AG04450 (cell line): ENCODE results near the gene MYOT. TPM values are rescaled to one million over a fixed set of nuclear protein-coding genes. Genes with fewer than 3 reads are reported as not detected.

Experiments
- CTCF ChIA-PET: fragments of 300-600, 350-600 bp; formaldehyde crosslinking; extraction: SDS; loops from one replicate; lab custom pipeline; 2022; ENCODE audit warnings: antibody characterized with exemption, inconsistent platforms; lab: Charles Lee
- POLR2A ChIA-PET: fragments of 350-600 bp; formaldehyde crosslinking; extraction: SDS; loops from one replicate; lab custom pipeline; 2021; ENCODE audit warnings: antibody characterized with exemption, inconsistent platforms; lab: Yijun Ruan, JAX
- DNase-seq: peaks from one replicate; pipeline ENCODE4 v3.0.0-alpha.2; 2011; ENCODE audit warnings: low read depth, low spot score
- H3K27ac ChIP-seq: one replicate; pipeline ENCODE4 v1.5.1; 2012; ENCODE audit warnings: low read depth, low read length, control low read depth
- H3K27me3 ChIP-seq: one replicate; pipeline ENCODE4 v1.6.0; 2012; ENCODE audit warnings: low read length; ENCODE audit not compliant: control insufficient read depth, insufficient read depth
- H3K4me3 ChIP-seq: 2 replicates; pipeline ENCODE4 v1.5.1; 2011; ENCODE audit warnings: mild to moderate bottlenecking, low read depth, low read length, control low read depth
- H3K9me3 ChIP-seq: 2 replicates; pipeline ENCODE4 v1.5.1; 2012; ENCODE audit warnings: low read length; ENCODE audit not compliant: control insufficient read depth, insufficient read depth
- CTCF ChIP-seq: IDR thresholded peaks from 2 replicates; pipeline ENCODE4 v1.5.1; 2011; ENCODE audit warnings: low read depth, low read length, control low read depth, inconsistent platforms
- polyA plus RNA-seq: library from polyadenylated mRNA; depleted of rRNA; stranded (reverse); fragments of >200 nt; gene quantifications from 2 replicates; pipeline ENCODE4 v1.2.3, GENCODE V29; 2011

Gene MYOT
- polyA plus RNA-seq, 1 experiment: not detected

- ChIA-PET POLR2A (no interaction called here), CTCF (no interaction called here)
- H3K4me3 ChIP-seq: no peak overlapping the region
- H3K27ac ChIP-seq: no peak overlapping the region
- no peak for TF ChIP-seq CTCF
- no peak for DNase-seq
- H3K9me3 ChIP-seq: no peaks in the 10 kb centered on the region
- peaks cover 2% of the 10 kb centered on the region for H3K27me3 ChIP-seq
Measured at GRCh38 chr5:137831526-137831925, 36.1 kb upstream of the MYOT start.

GRCh38 chr5:137832416-137832815 lies 35.2 kb upstream of the MYOT start:
- H3K27me3 ChIP-seq: peaks cover 2% of the 10 kb centered on the region
- ChIA-PET POLR2A (no interaction called here), CTCF (no interaction called here)
- TF ChIP-seq CTCF: no peak
- H3K9me3 ChIP-seq: no peaks in the 10 kb centered on the region
- no peak overlapping the region for H3K27ac ChIP-seq
- no peak for DNase-seq
- no peak overlapping the region for H3K4me3 ChIP-seq

- no peaks in the 10 kb centered on the region for H3K27me3 ChIP-seq
- CTCF ChIA-PET: interaction anchor here (0.8 kb wide), 1 partner anchor 55 kb away, joined by 4 read pairs; no protein-coding TSS in a partner anchor
- H3K27ac ChIP-seq: no peak overlapping the region
- H3K9me3 ChIP-seq: no peaks in the 10 kb centered on the region
- no peak overlapping the region for H3K4me3 ChIP-seq
- POLR2A ChIA-PET: no interaction called here
- no peak for TF ChIP-seq CTCF
- no peak for DNase-seq
Measured at GRCh38 chr5:137833463-137833862, 34.2 kb upstream of the MYOT start.

GRCh38 chr5:137834498-137835049 lies 33.1 kb upstream of the MYOT start:
- Histone ChIP-seq H3K9me3 (no peaks in the 10 kb centered on the region), H3K27me3 (no peaks in the 10 kb centered on the region), H3K27ac (no peak overlapping the region), H3K4me3 (no peak overlapping the region)
- ChIA-PET CTCF (no interaction called here), POLR2A (interaction anchor here (0.6 kb wide), 1 partner anchor 81 kb away, joined by 3 read pairs; no protein-coding TSS in a partner anchor)
- DNase-seq: no peak
- no peak for TF ChIP-seq CTCF

- ChIA-PET CTCF (no interaction called here), POLR2A (no interaction called here)
- H3K27ac ChIP-seq: no peak overlapping the region
Measured at GRCh38 chr5:137836298-137836697, 31.4 kb upstream of the MYOT start.

More at GRCh38 chr5:137836298-137836697, 31.4 kb upstream of the MYOT start:
- Histone ChIP-seq H3K4me3 (no peak overlapping the region), H3K27me3 (no peaks in the 10 kb centered on the region), H3K9me3 (no peaks in the 10 kb centered on the region)
- TF ChIP-seq CTCF: no peak
- DNase-seq: no peak
